Glutamatergic neuron (in vitro differentiated cells): Measurements from ENCODE around the gene KCNC1. TPM values are rescaled to one million over a fixed set of nuclear protein-coding genes. Genes with fewer than 3 reads are reported as not detected.

Experiments used
- DNase-seq: peaks from one replicate; pipeline ENCODE4 v3.0.0; 2022
- H3K27ac Mint-ChIP-seq: one replicate; pipeline ENCODE4 v1.8.0; 2020; ENCODE audit warnings: mild to moderate bottlenecking, mixed read lengths, inconsistent platforms; ENCODE audit not compliant: unreplicated experiment
- H3K27me3 Mint-ChIP-seq: one replicate; pipeline ENCODE4 v1.8.0; 2020; ENCODE audit warnings: mild to moderate bottlenecking, moderate library complexity, mixed read lengths, inconsistent platforms; ENCODE audit not compliant: unreplicated experiment
- H3K36me3 Mint-ChIP-seq: one replicate; pipeline ENCODE4 v1.8.0; 2020; ENCODE audit warnings: mild to moderate bottlenecking, mixed read lengths, inconsistent platforms; ENCODE audit not compliant: unreplicated experiment
- H3K4me1 Mint-ChIP-seq: one replicate; pipeline ENCODE4 v1.8.0; 2020; ENCODE audit warnings: mild to moderate bottlenecking, low read depth, mixed read lengths, inconsistent platforms; ENCODE audit not compliant: unreplicated experiment
- H3K4me3 Mint-ChIP-seq: one replicate; pipeline ENCODE4 v1.8.0; 2020; ENCODE audit warnings: mild to moderate bottlenecking, mixed read lengths, inconsistent platforms; ENCODE audit not compliant: unreplicated experiment
- H3K9me3 Mint-ChIP-seq: one replicate; pipeline ENCODE4 v1.8.0; 2020; ENCODE audit warnings: mild to moderate bottlenecking, moderate library complexity, mixed read lengths, inconsistent platforms; ENCODE audit not compliant: unreplicated experiment
- total RNA-seq: library from RNA; stranded (reverse); fragmentation: NEBNext Ultra II Directional; extraction: Animal tissue kit (Norgen Biotek cat#: 25700); gene quantifications from one replicate; pipeline ENCODE4 v1.2.1, GENCODE V29; 2021; ENCODE audit not compliant: unreplicated experiment
- TF ChIP-seq, protein P1 (sequence below): fragments of 200-600 bp; sonication (generic); IDR thresholded peaks from one replicate; pipeline ENCODE4 v1.5.0; 2021; ENCODE audit not compliant: partially characterized antibody, unreplicated experiment

KCNC1 gene
- total RNA-seq, 1 donor from 2014 or later = 12.6 TPM

DNA sequence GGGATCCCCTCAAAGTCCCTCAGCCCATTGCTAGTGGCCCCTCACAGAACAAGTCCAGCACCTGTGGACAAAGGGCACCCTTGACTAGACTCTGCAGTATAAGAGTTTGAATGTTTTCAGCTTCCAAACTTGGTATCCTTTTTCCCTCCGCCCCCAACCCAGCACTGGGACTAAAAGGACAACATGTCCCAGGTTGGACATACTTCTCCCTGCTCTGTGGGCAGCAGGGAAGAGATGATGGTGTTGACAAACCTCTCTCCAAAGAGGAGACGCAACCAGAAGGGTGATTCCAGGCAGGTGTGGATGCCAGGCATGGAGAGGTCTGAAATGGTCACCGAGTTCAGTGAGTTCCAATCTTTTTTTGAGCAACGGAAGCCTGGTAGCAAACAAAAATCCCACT lies 19.7 kb upstream of the KCNC1 start:
- TF ChIP-seq, protein P1, sequence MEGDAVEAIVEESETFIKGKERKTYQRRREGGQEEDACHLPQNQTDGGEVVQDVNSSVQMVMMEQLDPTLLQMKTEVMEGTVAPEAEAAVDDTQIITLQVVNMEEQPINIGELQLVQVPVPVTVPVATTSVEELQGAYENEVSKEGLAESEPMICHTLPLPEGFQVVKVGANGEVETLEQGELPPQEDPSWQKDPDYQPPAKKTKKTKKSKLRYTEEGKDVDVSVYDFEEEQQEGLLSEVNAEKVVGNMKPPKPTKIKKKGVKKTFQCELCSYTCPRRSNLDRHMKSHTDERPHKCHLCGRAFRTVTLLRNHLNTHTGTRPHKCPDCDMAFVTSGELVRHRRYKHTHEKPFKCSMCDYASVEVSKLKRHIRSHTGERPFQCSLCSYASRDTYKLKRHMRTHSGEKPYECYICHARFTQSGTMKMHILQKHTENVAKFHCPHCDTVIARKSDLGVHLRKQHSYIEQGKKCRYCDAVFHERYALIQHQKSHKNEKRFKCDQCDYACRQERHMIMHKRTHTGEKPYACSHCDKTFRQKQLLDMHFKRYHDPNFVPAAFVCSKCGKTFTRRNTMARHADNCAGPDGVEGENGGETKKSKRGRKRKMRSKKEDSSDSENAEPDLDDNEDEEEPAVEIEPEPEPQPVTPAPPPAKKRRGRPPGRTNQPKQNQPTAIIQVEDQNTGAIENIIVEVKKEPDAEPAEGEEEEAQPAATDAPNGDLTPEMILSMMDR = no peak
- Mint-ChIP-seq H3K9me3 (peaks cover 2% of the 10 kb centered on the region), H3K27me3 (peaks cover 9% of the 10 kb centered on the region), H3K36me3 (no peaks in the 10 kb centered on the region), H3K27ac (no peak overlapping the region), H3K4me3 (no peak overlapping the region), H3K4me1 (no peaks in the 10 kb centered on the region)
- no peak for DNase-seq

DNA sequence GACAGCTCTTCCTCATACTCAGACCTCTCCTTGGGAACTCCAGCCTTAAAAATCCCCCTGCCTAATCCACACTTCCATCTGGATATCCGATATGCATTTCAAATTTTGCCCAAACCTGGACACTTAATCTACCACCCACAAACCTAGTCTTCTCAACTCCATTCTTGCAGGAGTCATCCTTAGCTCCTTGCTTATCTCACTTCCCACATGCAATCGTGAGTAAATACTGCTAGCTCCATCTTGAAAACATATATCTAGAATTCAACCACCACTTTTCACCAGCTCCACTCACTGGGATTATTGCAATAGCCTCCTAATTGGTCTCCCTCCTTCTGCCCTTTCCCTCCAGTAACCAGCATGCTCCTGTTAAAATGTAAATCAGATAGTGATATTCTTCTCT lies 17.8 kb upstream of the KCNC1 start:
- Mint-ChIP-seq H3K4me3 (no peak overlapping the region), H3K27ac (no peak overlapping the region), H3K27me3 (peaks cover 15% of the 10 kb centered on the region), H3K9me3 (no peaks in the 10 kb centered on the region), H3K4me1 (no peaks in the 10 kb centered on the region), H3K36me3 (no peaks in the 10 kb centered on the region)
- TF ChIP-seq, protein P1 = no peak
- no peak for DNase-seq

DNA sequence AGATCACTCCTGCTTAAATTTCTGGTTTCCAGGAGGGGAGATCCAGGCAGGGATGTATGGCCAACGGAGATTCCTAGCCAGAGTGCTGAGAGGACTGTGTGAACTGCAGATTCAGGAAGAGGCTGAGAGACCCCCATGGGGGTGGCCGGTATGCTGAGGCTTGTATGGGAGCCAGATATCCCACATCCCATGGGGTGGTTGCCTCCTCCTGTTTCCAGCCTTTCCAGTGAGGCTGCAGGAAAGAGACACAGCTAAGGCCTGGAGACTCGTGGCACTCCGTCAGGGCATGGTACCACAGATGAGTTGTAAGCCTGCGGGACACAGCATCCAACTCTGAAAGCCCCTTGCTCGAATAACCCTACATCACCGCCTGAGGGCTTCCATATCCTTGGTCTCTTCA lies 16.6 kb upstream of the KCNC1 start:
- H3K27me3 Mint-ChIP-seq = peaks cover 23% of the 10 kb centered on the region
- H3K4me3 Mint-ChIP-seq = no peak overlapping the region

DNA sequence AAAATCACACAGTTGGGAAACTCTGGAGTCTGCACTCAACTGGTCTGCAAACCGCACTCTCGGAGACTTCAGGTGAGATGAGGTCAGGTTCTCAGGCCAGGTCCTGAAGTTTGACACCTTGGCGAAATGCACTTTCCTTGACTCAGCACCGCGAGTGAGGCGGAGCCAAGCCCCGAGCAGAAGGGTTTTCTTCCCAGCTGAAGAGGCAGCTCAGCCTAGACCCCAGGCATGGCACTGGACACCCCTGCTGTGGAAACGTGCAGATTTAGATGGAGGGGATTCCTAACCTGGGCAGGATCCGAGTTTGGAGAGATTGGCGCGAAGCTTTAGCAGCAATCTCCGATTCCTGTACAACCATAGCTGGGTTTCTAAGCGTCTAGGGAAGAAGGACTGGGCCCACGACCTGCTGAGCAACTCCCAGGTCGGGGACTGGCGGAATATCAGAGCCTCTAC lies 16.0 kb upstream of the KCNC1 start:
- H3K4me3 Mint-ChIP-seq = no peak overlapping the region
- DNase-seq = no peak
- TF ChIP-seq, protein P1 = no peak
- H3K27ac Mint-ChIP-seq = no peak overlapping the region
- H3K9me3 Mint-ChIP-seq = no peaks in the 10 kb centered on the region
- no peaks in the 10 kb centered on the region for H3K4me1 Mint-ChIP-seq
- H3K36me3 Mint-ChIP-seq = peaks cover 4% of the 10 kb centered on the region
- H3K27me3 Mint-ChIP-seq = peaks cover 25% of the 10 kb centered on the region

More for the DNA sequence above, 16.6 kb upstream of the KCNC1 start:
- Mint-ChIP-seq H3K36me3 (peaks cover 4% of the 10 kb centered on the region), H3K9me3 (no peaks in the 10 kb centered on the region), H3K27ac (no peak overlapping the region), H3K4me1 (no peaks in the 10 kb centered on the region)
- DNase-seq = no peak
- TF ChIP-seq, protein P1 = no peak

DNA sequence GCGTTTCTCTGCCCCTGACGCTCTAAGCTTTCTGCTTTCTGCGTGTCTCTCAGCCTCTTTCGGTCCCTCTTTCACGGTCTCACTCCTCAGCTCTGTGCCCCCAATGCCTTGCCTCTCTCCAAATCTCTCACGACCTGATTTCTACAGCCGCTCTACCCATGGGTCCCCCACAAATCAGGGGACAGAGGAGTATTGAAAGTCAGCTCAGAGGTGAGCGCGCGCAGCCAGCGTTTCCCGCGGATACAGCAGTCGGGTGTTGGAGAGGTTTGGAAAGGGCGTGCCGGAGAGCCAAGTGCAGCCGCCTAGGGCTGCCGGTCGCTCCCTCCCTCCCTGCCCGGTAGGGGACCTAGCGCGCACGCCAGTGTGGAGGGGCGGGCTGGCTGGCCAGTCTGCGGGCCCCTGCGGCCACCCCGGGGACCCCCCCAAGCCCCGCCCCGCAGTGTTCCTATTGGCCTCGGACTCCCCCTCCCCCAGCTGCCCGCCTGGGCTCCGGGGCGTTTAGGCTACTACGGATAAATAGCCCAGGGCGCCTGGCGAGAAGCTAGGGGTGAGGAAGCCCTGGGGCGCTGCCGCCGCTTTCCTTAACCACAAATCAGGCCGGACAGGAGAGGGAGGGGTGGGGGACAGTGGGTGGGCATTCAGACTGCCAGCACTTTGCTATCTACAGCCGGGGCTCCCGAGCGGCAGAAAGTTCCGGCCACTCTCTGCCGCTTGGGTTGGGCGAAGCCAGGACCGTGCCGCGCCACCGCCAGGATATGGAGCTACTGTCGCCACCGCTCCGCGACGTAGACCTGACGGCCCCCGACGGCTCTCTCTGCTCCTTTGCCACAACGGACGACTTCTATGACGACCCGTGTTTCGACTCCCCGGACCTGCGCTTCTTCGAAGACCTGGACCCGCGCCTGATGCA lies 15.3 kb upstream of the KCNC1 start, which contains the start of gene MYOD1:
TSS of gene MYOD1 (plus strand) at position 544 of the 910 bp plus-strand sequence. CDS start at position 756, 212 bp downstream.
- Mint-ChIP-seq H3K4me1 (no peaks in the 10 kb centered on the region), H3K36me3 (peaks cover 4% of the 10 kb centered on the region), H3K27me3 (peaks cover 26% of the 10 kb centered on the region), H3K4me3 (peak within 1 kb of the TSS; percentile 59), H3K9me3 (no peaks in the 10 kb centered on the region), H3K27ac (no peak within 1 kb of the TSS)
- TF ChIP-seq, protein P1 = no peak
- peak; percentile 58 for DNase-seq
